Psoas muscle (tissue), 8 donors: ENCODE measurements around the gene CHCHD4. TPM values are rescaled to one million over a fixed set of nuclear protein-coding genes. Genes with fewer than 3 reads are reported as not detected.

ENCODE experiments used
- ATAC-seq, 4 donors: fragments of 200-7000 bp; cut with Tn5 transposase; one replicate each; pipeline ENCODE4 v1.9.1; 2020; ENCODE audit warnings: moderate library complexity in 3 of 4, mild to moderate bottlenecking in 2 of 4
- DNase-seq, 2 donors: peaks; one replicate each; pipeline ENCODE4 v3.0.0-alpha.2; 2020
- H3K27ac ChIP-seq: fragments of 200-600 bp; one replicate; pipeline ENCODE4 v1.8.0; 2022
- H3K27me3 ChIP-seq, 3 donors: fragments of 200-600 bp in 1 of 3; one replicate each; pipeline versions ENCODE4 v1.6.1 to v1.8.0; 2013 to 2022; ENCODE audit warnings: low read length in 2 of 3, mild to moderate bottlenecking in 2 of 3, moderate library complexity in 1 of 3; ENCODE audit not compliant: insufficient read depth in 3 of 3
- H3K36me3 ChIP-seq, 2 donors: fragments of 200-600 bp in 1 of 2; one replicate each; pipeline versions ENCODE4 v1.6.1 to v1.8.0; 2013 to 2022; ENCODE audit warnings: low read depth in 1 of 2, mild to moderate bottlenecking in 1 of 2, moderate library complexity in 1 of 2; ENCODE audit not compliant: insufficient read depth in 1 of 2
- H3K4me1 ChIP-seq: fragments of 200-600 bp; one replicate; pipeline ENCODE4 v1.8.0; 2022
- H3K4me3 ChIP-seq: fragments of 200-600 bp; one replicate; pipeline ENCODE4 v1.8.0; 2022; ENCODE audit warnings: mild to moderate bottlenecking
- H3K9me3 ChIP-seq: fragments of 200-600 bp; one replicate; pipeline ENCODE4 v1.8.0; 2022
- WGBS, 3 donors: extraction: QIAGEN DNeasy Blood & Tissue Kit; methylation state at CpG; one replicate each; pipeline versions ENCODE4 v1.1.6 to v1.1.7; 2013; 5-methylcytosine and 5-hydroxymethylcytosine counted together
- intact Hi-C, 2 donors: fragments of 100-400 bp; cut with DNase I; formaldehyde crosslinking; loops; one replicate each; pipeline versions ENCODE4 v1.11.0 to v1.14.2; 2022
- polyA plus RNA-seq, 3 donors: library from polyadenylated mRNA; stranded (reverse); fragments of 200-250 nt; gene quantifications; one replicate each; pipeline ENCODE4 v1.2.3, GENCODE V29; 2013
- total RNA-seq, 4 donors: library from RNA; stranded (reverse); fragmentation: NEBNext Ultra II Directional in 2 of 4; extraction: Animal tissue kit (Norgen Biotek cat#: 25700) in 2 of 4; gene quantifications; one replicate each; pipeline versions ENCODE4 v1.2.1 to v1.2.4, GENCODE V29; 2021 to 2023
- TF ChIP-seq, protein P1 (sequence below): fragments of 200-600 bp; IDR thresholded peaks from one replicate; pipeline ENCODE4 v1.8.0; 2022; ENCODE audit warnings: antibody characterized with exemption
- donor health status: healthy with polysubstance abuse.
- donor health status: DM: no; HTN: no; CAD: no; lungs with moderate emphysema.
- donor health status: Bipolar disorder and iron deficiency.
- donor health status: healthy.
- donor health status: DM: yes; HTN: yes; CAD: no.
- donor health status: DM: no; HTN: no; CAD: no.
- donor health status: DM: no; HTN: no; CAD: no.
- donor health status: DM: yes; HTN: yes; CAD: no.

Gene CHCHD4
- total and polyA plus RNA-seq, 7 donors: 18.5 to 55.4 (median 26.8) TPM

DNA sequence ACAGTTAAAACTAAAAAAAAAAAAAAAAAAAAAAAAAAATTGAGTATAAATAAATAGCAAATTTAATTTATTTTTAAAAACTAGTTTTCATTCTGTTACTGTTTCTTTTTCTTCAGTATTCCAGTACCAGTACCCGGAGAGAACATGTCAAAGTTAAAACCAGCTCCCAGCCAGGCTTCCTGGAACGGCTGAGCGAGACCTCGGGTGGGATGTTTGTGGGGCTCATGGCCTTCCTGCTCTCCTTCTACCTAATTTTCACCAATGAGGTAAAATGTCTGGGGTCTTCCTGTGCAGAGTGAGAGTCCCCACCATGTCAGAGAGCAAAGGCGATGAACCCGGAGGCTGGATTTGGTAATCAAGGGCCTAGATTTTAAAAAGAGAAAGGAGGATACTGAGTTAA lies 4.6 kb upstream of the CHCHD4 start:
- TF ChIP-seq, protein P1, sequence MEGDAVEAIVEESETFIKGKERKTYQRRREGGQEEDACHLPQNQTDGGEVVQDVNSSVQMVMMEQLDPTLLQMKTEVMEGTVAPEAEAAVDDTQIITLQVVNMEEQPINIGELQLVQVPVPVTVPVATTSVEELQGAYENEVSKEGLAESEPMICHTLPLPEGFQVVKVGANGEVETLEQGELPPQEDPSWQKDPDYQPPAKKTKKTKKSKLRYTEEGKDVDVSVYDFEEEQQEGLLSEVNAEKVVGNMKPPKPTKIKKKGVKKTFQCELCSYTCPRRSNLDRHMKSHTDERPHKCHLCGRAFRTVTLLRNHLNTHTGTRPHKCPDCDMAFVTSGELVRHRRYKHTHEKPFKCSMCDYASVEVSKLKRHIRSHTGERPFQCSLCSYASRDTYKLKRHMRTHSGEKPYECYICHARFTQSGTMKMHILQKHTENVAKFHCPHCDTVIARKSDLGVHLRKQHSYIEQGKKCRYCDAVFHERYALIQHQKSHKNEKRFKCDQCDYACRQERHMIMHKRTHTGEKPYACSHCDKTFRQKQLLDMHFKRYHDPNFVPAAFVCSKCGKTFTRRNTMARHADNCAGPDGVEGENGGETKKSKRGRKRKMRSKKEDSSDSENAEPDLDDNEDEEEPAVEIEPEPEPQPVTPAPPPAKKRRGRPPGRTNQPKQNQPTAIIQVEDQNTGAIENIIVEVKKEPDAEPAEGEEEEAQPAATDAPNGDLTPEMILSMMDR: no peak
- Histone ChIP-seq H3K27ac (no peak overlapping the region), H3K36me3 (peaks cover 12 to 73% of the 10 kb centered on the region in 2 donors), H3K4me1 (peaks cover 17% of the 10 kb centered on the region), H3K27me3 (no peaks in the 10 kb centered on the region), H3K4me3 (no peak overlapping the region), H3K9me3 (no peaks in the 10 kb centered on the region)
- no peak for ATAC-seq
- DNase-seq: no peak
- intact Hi-C loops: loop anchor here in 1 of 2 donors (5.0 kb wide), 1 partner anchor 48 kb away; the partner anchor contains the start of genes LSM3 and XPC
- WGBS, 3 donors: 93 to 96% (median 94%) methylated on average over 6 of the region's 6 CpGs

DNA sequence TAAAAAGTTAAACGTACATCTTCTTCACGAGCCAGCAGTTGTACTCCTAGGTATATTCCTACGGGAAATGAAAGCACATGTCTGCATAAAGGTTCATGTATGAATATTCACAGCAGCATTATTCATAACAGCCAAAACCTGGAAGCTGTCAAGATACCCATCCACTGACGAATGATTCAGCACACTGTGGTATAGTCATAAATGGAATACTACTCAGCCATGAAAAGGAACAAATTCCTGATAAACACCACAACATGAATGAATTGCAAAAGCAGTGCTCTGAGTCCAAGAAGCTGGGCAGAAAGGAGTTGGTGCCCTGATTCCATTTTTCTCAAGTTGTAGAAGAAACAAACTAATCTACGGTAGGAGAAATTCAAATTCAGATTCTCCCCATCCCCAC lies 4.1 kb upstream of the CHCHD4 start:
- intact Hi-C loops: loop anchor here in 1 of 2 donors (5.0 kb wide), 1 partner anchor 49 kb away; the partner anchor contains the start of genes LSM3 and XPC
- 98 to 99% (median 98%) methylated on average over 5 of the region's 5 CpGs for WGBS, 3 donors
- Histone ChIP-seq H3K4me3 (no peak overlapping the region), H3K27me3 (no peaks in the 10 kb centered on the region), H3K27ac (no peak overlapping the region), H3K4me1 (peaks cover 18% of the 10 kb centered on the region), H3K9me3 (no peaks in the 10 kb centered on the region), H3K36me3 (peaks cover 12 to 67% of the 10 kb centered on the region in 2 donors)
- no peak for DNase-seq
- ATAC-seq: no peak
- TF ChIP-seq, protein P1: no peak

DNA sequence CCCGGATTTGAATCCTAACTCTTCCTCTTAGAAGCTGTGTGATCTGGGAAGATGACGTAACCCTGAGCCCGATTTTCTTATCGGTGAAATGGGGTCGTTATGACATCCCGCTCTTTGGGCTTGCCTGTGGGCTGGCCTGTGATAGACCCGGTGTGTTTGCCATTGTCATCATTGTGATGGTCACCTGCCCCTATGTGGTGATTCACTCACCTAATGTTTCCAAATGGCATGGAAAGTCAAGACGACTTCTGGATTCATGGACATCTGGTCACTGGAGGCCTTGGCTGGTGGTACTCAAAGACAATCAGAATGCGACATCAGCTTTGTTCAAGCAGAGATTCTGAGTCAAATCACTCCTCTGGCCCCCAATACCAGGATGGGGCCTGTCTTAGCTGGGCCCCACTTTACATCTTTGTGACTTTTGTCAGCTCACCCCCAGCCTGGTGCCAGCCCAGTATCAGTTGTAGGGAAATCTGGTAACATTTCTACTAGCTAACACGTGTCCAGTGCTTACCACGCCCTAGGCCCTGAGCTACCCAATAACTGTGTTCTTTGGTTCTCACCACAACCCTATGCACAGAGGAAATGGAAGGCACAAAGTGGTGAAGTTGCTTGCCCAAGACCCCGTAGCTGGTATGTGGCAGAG lies 3.0 kb upstream of the CHCHD4 start:
- DNase-seq: no peak
- H3K27me3 ChIP-seq: no peaks in the 10 kb centered on the region
- intact Hi-C loops: loop anchor here in 1 of 2 donors (5.0 kb wide), 1 partner anchor 50 kb away; the partner anchor contains the start of genes LSM3 and XPC

DNA sequence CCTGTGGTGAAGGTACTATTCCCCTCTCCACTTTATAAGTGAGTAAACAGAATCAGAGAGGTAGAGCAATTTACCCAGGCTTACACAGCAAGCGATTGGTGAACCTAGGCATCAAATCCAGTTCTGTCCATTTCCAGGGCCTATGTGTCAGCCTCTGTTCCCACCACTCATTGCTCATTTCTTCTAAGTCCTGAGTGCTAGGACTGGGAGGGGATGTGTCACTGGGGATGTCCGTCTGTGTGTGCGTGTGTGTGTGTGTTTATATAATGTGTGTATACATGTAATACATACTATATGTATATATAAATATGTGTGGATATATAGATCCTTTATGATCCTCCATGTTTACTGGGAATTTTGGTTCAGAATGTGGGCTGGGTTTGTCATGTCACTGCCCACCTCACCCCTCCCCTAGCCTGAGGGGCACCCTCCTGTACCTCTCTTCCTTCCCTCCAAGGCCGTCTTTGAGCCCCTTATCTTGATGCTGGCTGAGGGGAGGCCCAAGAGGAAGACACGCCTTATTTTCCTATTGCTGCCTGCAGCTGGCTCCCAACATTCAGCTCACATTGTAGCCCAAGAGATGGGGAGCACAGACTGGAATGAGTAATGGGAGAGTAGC lies 2.3 kb upstream of the CHCHD4 start:
- H3K27me3 ChIP-seq: no peaks in the 10 kb centered on the region
- H3K4me3 ChIP-seq: peak overlapping the region; percentile 98
- H3K9me3 ChIP-seq: no peaks in the 10 kb centered on the region
- TF ChIP-seq, protein P1: no peak
- 79 to 84% (median 81%) methylated on average over 5 of the region's 5 CpGs for WGBS, 3 donors
- intact Hi-C loops: loop anchor here in 1 of 2 donors (5.0 kb wide), 1 partner anchor 50 kb away; the partner anchor contains the start of genes LSM3 and XPC
- H3K36me3 ChIP-seq: peaks cover 5 to 54% of the 10 kb centered on the region in 2 donors
- DNase-seq (no peak), ATAC-seq (no peak)
- peak overlapping the region; percentile 97 for H3K27ac ChIP-seq
- H3K4me1 ChIP-seq: peaks cover 30% of the 10 kb centered on the region

More for the DNA sequence above, 3.0 kb upstream of the CHCHD4 start:
- Histone ChIP-seq H3K27ac (peak overlapping the region; percentile 27), H3K4me3 (no peak overlapping the region), H3K9me3 (no peaks in the 10 kb centered on the region), H3K36me3 (peaks cover 6 to 56% of the 10 kb centered on the region in 2 donors), H3K4me1 (peaks cover 27% of the 10 kb centered on the region)
- TF ChIP-seq, protein P1: no peak
- 88 to 90% (median 89%) methylated on average over 12 of the region's 12 CpGs for WGBS, 3 donors
- ATAC-seq: no peak
